ENCODE results near the gene ASXL2. TPM values are rescaled to one million over a fixed set of nuclear protein-coding genes. Genes with fewer than 3 reads are reported as not detected.

Gene ASXL2
- 10 to 100 TPM; 22.9 to 27.6 (median 23.5) TPM for total RNA-seq

GRCh38 chr2:25878361-25879132 is at the start of gene ASXL2:
ASXL2 (minus strand) TSS chr2:25878487; CDS start chr2:25878222, 265 bp downstream.
- no peaks in the 10 kb centered on the region for H3K9me3 ChIP-seq
- peak within 1 kb of the TSS; percentile 96 for H3K27ac ChIP-seq
- no peaks in the 10 kb centered on the region for H3K27me3 ChIP-seq
- peak; percentile 97 for DNase-seq (ENCODE audit: low spot score in 2 of 2)
- H3K4me1 ChIP-seq = peaks cover 22% of the 10 kb centered on the region
- WGBS = 10% methylated on average over 17 of the region's 56 CpGs
- peaks cover 9% of the 10 kb centered on the region for H3K36me3 ChIP-seq
- peak within 1 kb of the TSS; percentile 97 for H3K4me3 ChIP-seq
- TF ChIP-seq POLR2A (IDR thresholded peaks at IDR 0.05) = peak in 1 of 2 donors; percentile 63
- TF ChIP-seq POLR2AphosphoS5 (IDR thresholded peaks at IDR 0.05) = peak in 2 of 3 donors; percentile 32 to 82
- no peak for TF ChIP-seq CTCF (IDR thresholded peaks at IDR 0.05)

- DNase-seq (ENCODE audit: low spot score in 2 of 2) = no peak
- no peaks in the 10 kb centered on the region for H3K27me3 ChIP-seq
- H3K4me3 ChIP-seq = no peak overlapping the region
- WGBS = 83% methylated on average over 18 of the region's 18 CpGs
- H3K4me1 ChIP-seq = no peaks in the 10 kb centered on the region
- no peak overlapping the region for H3K27ac ChIP-seq
- TF ChIP-seq CTCF (IDR thresholded peaks at IDR 0.05) (no peak), EP300 (IDR thresholded peaks at IDR 0.05) (no peak), POLR2AphosphoS5 (IDR thresholded peaks at IDR 0.05) (no peak), POLR2A (IDR thresholded peaks at IDR 0.05) (no peak)
- H3K36me3 ChIP-seq = peaks cover 17% of the 10 kb centered on the region
- H3K9me3 ChIP-seq = no peaks in the 10 kb centered on the region
Measured at GRCh38 chr2:25926984-25927756, 48.9 kb upstream of the ASXL2 start.

- Histone ChIP-seq H3K27ac (no peak overlapping the region), H3K4me3 (no peak overlapping the region), H3K36me3 (peaks cover 3% of the 10 kb centered on the region), H3K9me3 (no peaks in the 10 kb centered on the region), H3K4me1 (no peaks in the 10 kb centered on the region), H3K27me3 (no peaks in the 10 kb centered on the region)
- TF ChIP-seq POLR2AphosphoS5 (IDR thresholded peaks at IDR 0.05) (no peak), CTCF (IDR thresholded peaks at IDR 0.05) (no peak), POLR2A (IDR thresholded peaks at IDR 0.05) (no peak), EP300 (IDR thresholded peaks at IDR 0.05) (no peak)
- WGBS = 77% methylated on average over 2 of the region's 2 CpGs
- DNase-seq (ENCODE audit: low spot score in 2 of 2) = no peak
Measured at GRCh38 chr2:25922501-25922900, 44.2 kb upstream of the ASXL2 start.

GRCh38 chr2:25920786-25921415 is 42.6 kb upstream of the ASXL2 start:
- H3K27me3 ChIP-seq = no peaks in the 10 kb centered on the region
- H3K36me3 ChIP-seq = no peaks in the 10 kb centered on the region
- TF ChIP-seq POLR2AphosphoS5 (IDR thresholded peaks at IDR 0.05) (no peak), POLR2A (IDR thresholded peaks at IDR 0.05) (no peak), CTCF (IDR thresholded peaks at IDR 0.05) (no peak), EP300 (IDR thresholded peaks at IDR 0.05) (no peak)
- no peak overlapping the region for H3K27ac ChIP-seq
- no peaks in the 10 kb centered on the region for H3K9me3 ChIP-seq
- H3K4me1 ChIP-seq = no peaks in the 10 kb centered on the region
- 91% methylated on average over 12 of the region's 12 CpGs for WGBS
- DNase-seq (ENCODE audit: low spot score in 2 of 2) = no peak
- no peak overlapping the region for H3K4me3 ChIP-seq

- DNase-seq (ENCODE audit: low spot score in 2 of 2) = no peak
- Histone ChIP-seq H3K9me3 (no peaks in the 10 kb centered on the region), H3K4me1 (no peaks in the 10 kb centered on the region), H3K27me3 (no peaks in the 10 kb centered on the region), H3K36me3 (no peaks in the 10 kb centered on the region), H3K4me3 (no peak overlapping the region), H3K27ac (no peak overlapping the region)
- TF ChIP-seq POLR2AphosphoS5 (IDR thresholded peaks at IDR 0.05) (no peak), POLR2A (IDR thresholded peaks at IDR 0.05) (no peak), EP300 (IDR thresholded peaks at IDR 0.05) (no peak), CTCF (IDR thresholded peaks at IDR 0.05) (no peak)
- WGBS = 62% methylated on average over 5 of the region's 5 CpGs
Measured at GRCh38 chr2:25920336-25920735, 42.0 kb upstream of the ASXL2 start.

Measured in suprapubic skin (tissue), 4 donors.